Prostate gland (tissue), 2 donors: ENCODE results near the gene SORBS2. TPM values are rescaled to one million over a fixed set of nuclear protein-coding genes. Genes with fewer than 3 reads are reported as not detected.

Source experiments
- DNase-seq: peaks from one replicate; pipeline ENCODE4 v3.0.0-alpha.2; 2019; ENCODE audit warnings: low spot score
- H3K27ac ChIP-seq, 2 donors: fragments of 200-600 bp; sonication (generic); 2 replicates each; pipeline ENCODE4 v1.5.1; 2017 to 2019
- H3K27me3 ChIP-seq: fragments of 200-600 bp; sonication (generic); replicated peaks from 2 replicates; pipeline ENCODE4 v1.5.1; 2019; ENCODE audit not compliant: insufficient read depth
- H3K36me3 ChIP-seq, 2 donors: fragments of 200-600 bp; sonication (generic); 1 replicate in 1 of 2; 2 replicates in 1 of 2; pipeline versions ENCODE4 v1.5.1 to v1.8.1; 2017 to 2019
- H3K4me1 ChIP-seq: fragments of 200-600 bp; sonication (generic); replicated peaks from 2 replicates; pipeline ENCODE4 v1.5.1; 2019
- H3K4me3 ChIP-seq, 2 donors: fragments of 200-600 bp; sonication (generic); 2 replicates each; pipeline ENCODE4 v1.5.1; 2017 to 2019
- H3K9me3 ChIP-seq: fragments of 200-600 bp; sonication (generic); 2 replicates; pipeline ENCODE4 v1.5.1; 2017
- POLR2A ChIP-seq: fragments of 450-650 bp; IDR thresholded peaks from one replicate; pipeline ENCODE4 v1.6.1; 2016; ENCODE audit warnings: antibody characterized with exemption, mild to moderate bottlenecking
- POLR2AphosphoS5 ChIP-seq: sonication (generic); formaldehyde crosslinking; IDR thresholded peaks from one replicate; pipeline ENCODE4 v1.6.1; 2017; ENCODE audit warnings: antibody characterized with exemption
- WGBS: methylation state at CpG from one replicate; pipeline ENCODE4 v1.1.5; 2018; 5-methylcytosine and 5-hydroxymethylcytosine counted together
- intact Hi-C: fragments of 100-400 bp; cut with DNase I; formaldehyde crosslinking; loops from one replicate; pipeline ENCODE4 v1.14.2; 2022
- total RNA-seq, 2 donors: library from RNA; depleted of rRNA; stranded (reverse); fragments of >200 nt; gene quantifications; one replicate each; pipeline ENCODE4 v1.1.0, GENCODE V29; 2016
- TF ChIP-seq, protein P1 (sequence below), 4 experiments: fragments of 200-600 bp in 2 of 4; fragments of 450-650 bp in 2 of 4; sonication (generic) in 2 of 4; IDR thresholded peaks; 1 replicate in 3 of 4; 2 replicates in 1 of 4; pipeline ENCODE4 v1.5.1; 2016 to 2019; ENCODE audit warnings: antibody characterized with exemption in 4 of 4, mild to moderate bottlenecking in 2 of 4, moderate library complexity in 2 of 4

The SORBS2 gene
- total RNA-seq, 2 donors from 2014 or later = 175 to 242 TPM

GRCh38 chr4:185772391-185773093 lies 39.5 kb downstream of the SORBS2 start:
- no peaks in the 10 kb centered on the region for H3K9me3 ChIP-seq
- TF ChIP-seq, protein P1, sequence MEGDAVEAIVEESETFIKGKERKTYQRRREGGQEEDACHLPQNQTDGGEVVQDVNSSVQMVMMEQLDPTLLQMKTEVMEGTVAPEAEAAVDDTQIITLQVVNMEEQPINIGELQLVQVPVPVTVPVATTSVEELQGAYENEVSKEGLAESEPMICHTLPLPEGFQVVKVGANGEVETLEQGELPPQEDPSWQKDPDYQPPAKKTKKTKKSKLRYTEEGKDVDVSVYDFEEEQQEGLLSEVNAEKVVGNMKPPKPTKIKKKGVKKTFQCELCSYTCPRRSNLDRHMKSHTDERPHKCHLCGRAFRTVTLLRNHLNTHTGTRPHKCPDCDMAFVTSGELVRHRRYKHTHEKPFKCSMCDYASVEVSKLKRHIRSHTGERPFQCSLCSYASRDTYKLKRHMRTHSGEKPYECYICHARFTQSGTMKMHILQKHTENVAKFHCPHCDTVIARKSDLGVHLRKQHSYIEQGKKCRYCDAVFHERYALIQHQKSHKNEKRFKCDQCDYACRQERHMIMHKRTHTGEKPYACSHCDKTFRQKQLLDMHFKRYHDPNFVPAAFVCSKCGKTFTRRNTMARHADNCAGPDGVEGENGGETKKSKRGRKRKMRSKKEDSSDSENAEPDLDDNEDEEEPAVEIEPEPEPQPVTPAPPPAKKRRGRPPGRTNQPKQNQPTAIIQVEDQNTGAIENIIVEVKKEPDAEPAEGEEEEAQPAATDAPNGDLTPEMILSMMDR (IDR thresholded peaks at IDR 0.05) = no peak
- TF ChIP-seq POLR2AphosphoS5 (no peak), POLR2A (no peak)
- no peaks in the 10 kb centered on the region for H3K36me3 ChIP-seq
- no peak for DNase-seq
- WGBS = 67% methylated on average over 12 of the region's 12 CpGs
- no peaks in the 10 kb centered on the region for H3K4me1 ChIP-seq
- no peaks in the 10 kb centered on the region for H3K27me3 ChIP-seq
- H3K27ac ChIP-seq = peak overlapping the region; percentile 41 to 56
- intact Hi-C loops = loop anchor here (10.0 kb wide), 2 partner anchors 118 to 262 kb away; no protein-coding TSS in a partner anchor
- H3K4me3 ChIP-seq = no peak overlapping the region

GRCh38 chr4:185771711-185772390 lies 40.1 kb downstream of the SORBS2 start:
- H3K27ac ChIP-seq = peak overlapping the region; percentile 41 to 56

GRCh38 chr4:185767528-185767927 lies 44.5 kb downstream of the SORBS2 start:
- TF ChIP-seq, protein P1 (IDR thresholded peaks at IDR 0.05) = no peak
- TF ChIP-seq POLR2AphosphoS5 (no peak), POLR2A (no peak)
- H3K4me3 ChIP-seq = no peak overlapping the region
- no peaks in the 10 kb centered on the region for H3K36me3 ChIP-seq
- H3K4me1 ChIP-seq = no peaks in the 10 kb centered on the region
- H3K9me3 ChIP-seq = no peaks in the 10 kb centered on the region
- H3K27ac ChIP-seq = no peak overlapping the region
- H3K27me3 ChIP-seq = no peaks in the 10 kb centered on the region
- no peak for DNase-seq
- intact Hi-C loops = no loop called here
- 91% methylated on average over 4 of the region's 4 CpGs for WGBS

More at GRCh38 chr4:185771711-185772390, 40.1 kb downstream of the SORBS2 start:
- WGBS = 69% methylated on average over 7 of the region's 7 CpGs
- TF ChIP-seq POLR2AphosphoS5 (no peak), POLR2A (no peak)
- TF ChIP-seq, protein P1 (IDR thresholded peaks at IDR 0.05) = no peak
- Histone ChIP-seq H3K4me1 (no peaks in the 10 kb centered on the region), H3K9me3 (no peaks in the 10 kb centered on the region), H3K4me3 (no peak overlapping the region), H3K36me3 (no peaks in the 10 kb centered on the region), H3K27me3 (no peaks in the 10 kb centered on the region)
- no peak for DNase-seq
- intact Hi-C loops = loop anchor here (10.0 kb wide), 2 partner anchors 117 to 263 kb away; no protein-coding TSS in a partner anchor

DNA sequence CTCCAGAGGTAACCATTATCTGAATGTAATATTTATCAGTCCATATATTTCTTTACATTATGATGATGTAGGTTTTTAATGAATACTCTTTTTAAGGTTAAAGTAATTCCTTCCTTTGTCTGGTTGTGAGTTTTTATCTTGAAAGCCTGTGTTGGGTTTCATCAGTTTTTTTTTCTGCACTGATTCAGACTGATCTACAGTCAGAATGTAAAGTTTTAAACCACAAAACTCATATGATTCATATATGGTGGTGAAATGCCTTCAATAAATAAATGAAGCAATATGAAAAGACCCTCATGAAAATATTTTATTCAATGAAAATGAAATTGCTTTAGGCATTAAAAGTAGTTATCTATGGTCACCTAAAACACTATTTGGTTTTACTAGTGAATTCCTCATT lies 47.1 kb downstream of the SORBS2 start:
- no peak overlapping the region for H3K4me3 ChIP-seq
- H3K9me3 ChIP-seq = no peaks in the 10 kb centered on the region
- no peaks in the 10 kb centered on the region for H3K36me3 ChIP-seq
- no peaks in the 10 kb centered on the region for H3K4me1 ChIP-seq
- H3K27me3 ChIP-seq = no peaks in the 10 kb centered on the region
- H3K27ac ChIP-seq = no peak overlapping the region
- TF ChIP-seq POLR2A (no peak), POLR2AphosphoS5 (no peak)
- TF ChIP-seq, protein P1 (IDR thresholded peaks at IDR 0.05) = no peak
- no peak for DNase-seq
- intact Hi-C loops = no loop called here
